Measurements from ENCODE around the gene ACTRT2. TPM values are rescaled to one million over a fixed set of nuclear protein-coding genes. Genes with fewer than 3 reads are reported as not detected.

Gene ACTRT2
- total and polyA plus RNA-seq, 7 donors = not detected

DNA sequence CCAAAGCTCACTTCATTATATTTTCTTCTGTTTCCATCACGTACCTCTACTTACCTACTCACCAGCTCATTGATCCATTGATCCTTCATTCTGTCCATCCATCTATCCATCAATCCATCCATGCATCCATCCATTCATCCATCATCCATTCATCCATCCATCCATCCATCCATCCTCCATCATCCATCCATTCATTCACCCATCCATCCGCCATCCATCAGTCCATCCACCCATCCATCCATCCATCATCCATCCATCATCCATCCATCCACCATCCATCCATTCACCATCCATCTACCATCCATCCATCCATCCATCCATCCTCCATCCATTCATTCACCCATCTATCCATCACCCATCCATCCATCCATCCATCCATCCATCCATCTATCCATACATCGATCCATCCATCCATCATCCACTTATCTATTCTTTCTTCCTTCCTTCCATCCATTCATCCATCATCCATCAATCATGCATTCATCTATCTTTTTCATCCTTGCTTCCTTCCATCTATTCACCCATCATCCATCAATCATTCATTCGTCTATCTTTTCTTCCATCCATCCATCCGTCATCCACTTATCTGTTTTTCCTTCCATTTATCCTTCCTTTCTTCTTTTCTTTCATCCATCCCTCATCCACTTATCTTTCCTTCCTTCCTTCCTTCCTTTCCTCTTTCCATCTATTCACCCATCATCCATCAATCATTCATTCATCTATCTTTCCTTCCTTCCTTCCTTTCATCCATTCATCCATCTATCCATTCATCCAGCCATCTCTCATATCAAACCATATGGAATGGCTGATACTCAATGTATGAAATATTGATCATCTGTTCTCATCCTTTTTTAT, 35.3 kb upstream of the ACTRT2 start:
- intact Hi-C loops (cut with DNase I) = no loop called here
- 93 to 94% methylated on average over 5 of the region's 5 CpGs for WGBS, 2 donors
- Histone ChIP-seq H3K4me3 (no peak overlapping the region), H3K27ac (no peak overlapping the region), H3K9me3 (no peaks in the 10 kb centered on the region), H3K27me3 (peaks cover 0 to 39% (median 0%) of the 10 kb centered on the region in 3 donors), H3K36me3 (no peaks in the 10 kb centered on the region), H3K4me1 (no peaks in the 10 kb centered on the region)
- no peak for DNase-seq
- TF ChIP-seq EP300 (IDR thresholded peaks at IDR 0.05) = no peak
- no peak for TF ChIP-seq POLR2A (IDR thresholded peaks at IDR 0.05)
- TF ChIP-seq POLR2AphosphoS5 (IDR thresholded peaks at IDR 0.05) = no peak
- TF ChIP-seq, protein P1, sequence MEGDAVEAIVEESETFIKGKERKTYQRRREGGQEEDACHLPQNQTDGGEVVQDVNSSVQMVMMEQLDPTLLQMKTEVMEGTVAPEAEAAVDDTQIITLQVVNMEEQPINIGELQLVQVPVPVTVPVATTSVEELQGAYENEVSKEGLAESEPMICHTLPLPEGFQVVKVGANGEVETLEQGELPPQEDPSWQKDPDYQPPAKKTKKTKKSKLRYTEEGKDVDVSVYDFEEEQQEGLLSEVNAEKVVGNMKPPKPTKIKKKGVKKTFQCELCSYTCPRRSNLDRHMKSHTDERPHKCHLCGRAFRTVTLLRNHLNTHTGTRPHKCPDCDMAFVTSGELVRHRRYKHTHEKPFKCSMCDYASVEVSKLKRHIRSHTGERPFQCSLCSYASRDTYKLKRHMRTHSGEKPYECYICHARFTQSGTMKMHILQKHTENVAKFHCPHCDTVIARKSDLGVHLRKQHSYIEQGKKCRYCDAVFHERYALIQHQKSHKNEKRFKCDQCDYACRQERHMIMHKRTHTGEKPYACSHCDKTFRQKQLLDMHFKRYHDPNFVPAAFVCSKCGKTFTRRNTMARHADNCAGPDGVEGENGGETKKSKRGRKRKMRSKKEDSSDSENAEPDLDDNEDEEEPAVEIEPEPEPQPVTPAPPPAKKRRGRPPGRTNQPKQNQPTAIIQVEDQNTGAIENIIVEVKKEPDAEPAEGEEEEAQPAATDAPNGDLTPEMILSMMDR (IDR thresholded peaks at IDR 0.05) = no peak

DNA sequence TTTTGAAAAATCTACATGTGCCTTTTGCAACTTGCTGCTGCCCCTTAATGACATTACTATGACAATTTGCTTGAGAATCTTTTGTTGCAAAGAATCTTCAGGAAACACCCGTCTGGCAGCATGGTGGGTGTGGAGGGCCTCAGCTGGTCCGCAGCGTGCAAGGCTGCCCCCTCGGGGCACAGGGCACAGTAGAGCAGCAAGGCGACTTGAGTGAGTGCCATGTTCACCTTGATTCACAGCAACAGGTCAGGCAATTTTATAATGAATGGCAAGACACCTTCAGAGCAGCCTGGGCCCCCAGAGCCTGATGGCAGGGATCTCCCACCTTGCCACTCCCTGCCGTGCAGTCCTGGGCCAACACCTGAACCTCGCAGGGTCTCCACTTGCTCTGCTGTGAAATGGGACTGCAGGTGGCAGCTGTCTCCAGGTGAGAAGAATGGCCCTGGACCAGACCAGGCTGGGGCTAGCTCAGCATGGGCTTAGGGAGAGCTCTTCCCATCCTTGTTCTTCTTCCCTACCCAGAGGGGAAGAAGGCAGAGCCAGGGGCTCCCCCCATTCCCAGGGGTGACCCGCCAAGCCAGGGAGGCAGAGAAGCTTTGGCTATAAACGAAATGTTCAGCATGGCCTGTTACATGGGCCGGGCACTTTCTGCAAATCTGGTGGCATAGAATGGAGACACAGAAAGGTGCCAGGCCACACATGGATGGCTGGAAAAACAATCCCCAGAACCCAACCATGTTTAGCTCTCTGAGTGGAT, 34.5 kb upstream of the ACTRT2 start:
- Histone ChIP-seq H3K9me3 (no peaks in the 10 kb centered on the region), H3K27ac (no peak overlapping the region), H3K36me3 (no peaks in the 10 kb centered on the region), H3K4me1 (no peaks in the 10 kb centered on the region), H3K27me3 (peaks cover 0 to 35% (median 0%) of the 10 kb centered on the region in 3 donors), H3K4me3 (no peak overlapping the region)
- intact Hi-C loops (cut with DNase I) = no loop called here
- peak; percentile 36 for DNase-seq
- WGBS, 2 donors = 86 to 88% methylated on average over 10 of the region's 10 CpGs
- TF ChIP-seq, protein P1 (IDR thresholded peaks at IDR 0.05) = no peak
- TF ChIP-seq EP300 (IDR thresholded peaks at IDR 0.05) (no peak), POLR2AphosphoS5 (IDR thresholded peaks at IDR 0.05) (no peak), POLR2A (IDR thresholded peaks at IDR 0.05) (no peak)

DNA sequence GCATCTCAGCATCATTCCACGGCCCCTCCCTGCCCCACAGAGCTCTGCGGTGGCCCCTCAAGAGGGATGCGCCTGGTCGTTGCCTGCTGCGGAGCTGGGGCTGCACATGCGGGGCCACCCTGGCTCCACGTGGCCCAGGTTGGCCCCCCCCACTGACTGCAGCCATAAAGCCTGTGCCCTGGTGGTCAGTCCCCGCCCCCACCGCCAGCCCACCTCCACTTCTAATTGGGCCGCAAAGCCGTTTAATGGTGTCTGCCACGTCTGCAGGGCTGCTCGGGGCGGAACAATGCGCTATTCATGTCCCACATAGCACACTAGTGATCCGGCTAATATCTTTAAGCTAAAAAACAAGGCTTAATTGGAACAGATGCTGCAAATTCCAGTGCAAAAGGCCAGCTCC, 33.5 kb upstream of the ACTRT2 start:
- H3K9me3 ChIP-seq = no peaks in the 10 kb centered on the region
- no peak overlapping the region for H3K4me3 ChIP-seq
- WGBS, 2 donors = 72 to 79% methylated on average over 16 of the region's 16 CpGs
- intact Hi-C loops (cut with DNase I) = no loop called here
- H3K4me1 ChIP-seq = no peaks in the 10 kb centered on the region
- no peak overlapping the region for H3K27ac ChIP-seq
- peaks cover 0 to 36% (median 0%) of the 10 kb centered on the region in 3 donors for H3K27me3 ChIP-seq
- no peaks in the 10 kb centered on the region for H3K36me3 ChIP-seq
- DNase-seq = peak; percentile 52
- TF ChIP-seq POLR2A (IDR thresholded peaks at IDR 0.05) = no peak
- TF ChIP-seq POLR2AphosphoS5 (IDR thresholded peaks at IDR 0.05) = no peak
- TF ChIP-seq EP300 (IDR thresholded peaks at IDR 0.05) = no peak
- TF ChIP-seq, protein P1 (IDR thresholded peaks at IDR 0.05) = no peak

DNA sequence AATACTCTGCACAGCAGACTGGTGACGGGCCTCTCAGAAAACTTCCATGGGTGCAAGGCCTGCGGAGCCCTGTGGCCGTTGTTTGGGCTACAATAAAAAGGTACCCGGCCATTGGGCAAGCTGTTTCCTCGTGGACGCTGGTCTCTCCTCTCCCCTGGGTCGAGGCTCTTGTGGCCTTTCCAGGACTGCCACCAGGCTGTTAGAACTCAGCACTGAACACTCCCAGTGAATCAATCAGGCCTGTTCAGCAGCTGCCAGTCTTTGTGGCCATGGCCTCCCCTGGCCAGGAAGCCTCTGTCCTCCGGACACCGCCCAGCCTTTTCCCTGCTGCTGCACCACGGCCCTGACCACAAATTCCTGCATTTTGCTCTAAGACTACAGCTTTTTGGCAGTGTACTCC, 33.0 kb upstream of the ACTRT2 start:
- Histone ChIP-seq H3K27ac (no peak overlapping the region), H3K9me3 (no peaks in the 10 kb centered on the region), H3K27me3 (peaks cover 0 to 35% (median 0%) of the 10 kb centered on the region in 3 donors), H3K4me1 (no peaks in the 10 kb centered on the region), H3K36me3 (no peaks in the 10 kb centered on the region), H3K4me3 (no peak overlapping the region)
- peak; percentile 43 for DNase-seq
- intact Hi-C loops (cut with DNase I) = no loop called here
- no peak for TF ChIP-seq POLR2A (IDR thresholded peaks at IDR 0.05)
- no peak for TF ChIP-seq EP300 (IDR thresholded peaks at IDR 0.05)
- TF ChIP-seq POLR2AphosphoS5 (IDR thresholded peaks at IDR 0.05) = no peak
- TF ChIP-seq, protein P1 (IDR thresholded peaks at IDR 0.05) = no peak
- 66 to 76% methylated on average over 10 of the region's 10 CpGs for WGBS, 2 donors

Data from sigmoid colon (tissue), 7 donors.